K562 (cell line): ENCODE data around the gene LRP1. TPM values are rescaled to one million over a fixed set of nuclear protein-coding genes. Genes with fewer than 3 reads are reported as not detected.

ENCODE experiments used
- COPS2 ChIP-seq: fragments of 450-650 bp; conservative IDR thresholded peaks from 2 replicates; pipeline ENCODE4 v1.6.1; 2016; ENCODE audit warnings: mild to moderate bottlenecking, moderate library complexity
- CREB3L1 ChIP-seq: fragments of 450-650 bp; IDR thresholded peaks from 2 replicates; pipeline ENCODE4 v1.6.1; 2014; ENCODE audit warnings: low read depth, mild to moderate bottlenecking, moderate library complexity, borderline replicate concordance
- ESRRA ChIP-seq: fragments of 450-650 bp; IDR thresholded peaks from 2 replicates; pipeline ENCODE4 v1.6.1; 2014; ENCODE audit warnings: low read depth, mild to moderate bottlenecking, moderate library complexity, borderline replicate concordance
- GABPB1 ChIP-seq: sonication (generic); formaldehyde crosslinking; IDR thresholded peaks from 2 replicates; pipeline ENCODE4 v1.8.0; 2022; ENCODE audit warnings: mild to moderate bottlenecking, missing genetic modification reagents
- MEF2A ChIP-seq: IDR thresholded peaks from 2 replicates; pipeline ENCODE4 v1.6.1; 2011; ENCODE audit warnings: low read depth, mild to moderate bottlenecking, low read length, moderate library complexity; ENCODE audit not compliant: control insufficient read depth
- MNT ChIP-seq, 2 experiments: fragments of 450-650 bp; conservative IDR thresholded peaks; 2 replicates each; pipeline ENCODE4 v1.6.1; 2017; ENCODE audit warnings: mild to moderate bottlenecking in 2 of 2, moderate library complexity in 2 of 2
- NUFIP1 ChIP-seq: fragments of 450-650 bp; IDR thresholded peaks from 2 replicates; pipeline ENCODE4 v1.6.1; 2018; ENCODE audit not compliant: partially characterized antibody
- U2AF1 ChIP-seq: fragments of 200-400 bp; formaldehyde crosslinking; optimal IDR thresholded peaks from 2 replicates; pipeline ENCODE3; 2017; ENCODE audit warnings: mild to moderate bottlenecking, low read depth, low read length, moderate library complexity
- ZC3H11A ChIP-seq: IDR thresholded peaks from 2 replicates; pipeline ENCODE4 v1.6.1; 2012; ENCODE audit warnings: low read depth, low read length, improper control_type of control experiment
- ZNF165 ChIP-seq: fragments of 250-450 bp; sonication (Bioruptor Pico); IDR thresholded peaks from 2 replicates; pipeline ENCODE4 v1.4.0; 2020; ENCODE audit warnings: borderline replicate concordance
- ZNF197 ChIP-seq: fragments of 200-800 bp; sonication (Bioruptor generic); IDR thresholded peaks from 2 replicates; pipeline ENCODE4 v1.6.1; 2016; ENCODE audit warnings: low read depth, missing genetic modification characterization, missing compliant biosample characterization
- ZNF232 ChIP-seq: sonication (generic); formaldehyde crosslinking; IDR thresholded peaks from 2 replicates; pipeline ENCODE4 v1.8.0; 2022; ENCODE audit warnings: mild to moderate bottlenecking, missing genetic modification reagents
- ZNF24 ChIP-seq: fragments of 450-650 bp; IDR thresholded peaks from 2 replicates; pipeline ENCODE4 v1.6.1; 2016
- ZNF318 ChIP-seq, 2 experiments: fragments of 450-650 bp; IDR thresholded peaks; 2 replicates each; pipeline ENCODE4 v1.6.1; 2016; ENCODE audit warnings: mild to moderate bottlenecking in 2 of 2, borderline replicate concordance in 1 of 2, low read depth in 1 of 2, moderate library complexity in 1 of 2
- polyA plus RNA-seq, 8 experiments: library from polyadenylated mRNA; depleted of rRNA in 4 of 8; stranded (reverse) in 5 of 8; unstranded in 3 of 8; fragments of >200 nt; fragmentation: Nextera tagmentation in 2 of 8; fragmentation: Illumina TruSeq in 1 of 8; extraction: Ambion mirVana in 2 of 8; extraction: Trizol in 1 of 8; gene quantifications; 2 replicates each; pipeline versions ENCODE4 v1.2.1 to v1.2.3, GENCODE V29; 2011 to 2014; ENCODE audit warnings: inconsistent platforms in 1 of 8, missing spikeins in 1 of 8
- total RNA-seq, 7 experiments: library from RNA; depleted of rRNA in 6 of 7; stranded (reverse); fragments of >200 nt in 6 of 7; fragmentation: Illumina TruSeq in 2 of 7; extraction: Trizol in 2 of 7; gene quantifications; 2 replicates each; pipeline versions ENCODE4 v1.2.1 to v1.2.3, GENCODE V29; 2011 to 2021; ENCODE audit warnings: low replicate concordance in 1 of 7

The LRP1 gene
- total and polyA plus RNA-seq, 9 of the 15 experiments (the other 6 are each of a cell fraction or from before 2014, with no cell fraction given) = 0.04 to 0.64 (median 0.19) TPM; not detected in 2

GRCh38 chr12:57085999-57086492 is 42.2 kb upstream of the LRP1 start (continued):
- TF ChIP-seq ZNF318 (IDR thresholded peaks at IDR 0.05; ENCODE audit: borderline replicate concordance in 1 of 2, low read depth in 1 of 2) (no peak), ZC3H11A (no peak), NUFIP1 (no peak), MEF2A (no peak), U2AF1 (no peak), COPS2 (no peak), ZNF197 (CRISPR knock-in tag) (no peak), ZNF232 (CRISPR knock-in tag) (no peak), MNT (conservative IDR thresholded peaks at IDR 0.05) (peak; percentile 63 to 82), ESRRA (no peak), GABPB1 (CRISPR knock-in tag) (no peak), ZNF165 (no peak), CREB3L1 (0 out of 2 replicates have a peak, but pooled peaks have one; percentile 36), ZNF24 (no peak)
